BJ (cell line): Measurements from ENCODE around the gene MEX3B. TPM values are rescaled to one million over a fixed set of nuclear protein-coding genes. Genes with fewer than 3 reads are reported as not detected.
A peak's percentile ranks its signal among the peaks of the same experiment; 100 is the strongest.

Experiments used
- CTCF ChIA-PET: fragments of 350-600 bp; formaldehyde crosslinking; extraction: SDS; loops from one replicate; lab custom pipeline; 2021; ENCODE audit warnings: antibody characterized with exemption, inconsistent platforms; lab: Yijun Ruan, JAX
- POLR2A ChIA-PET: fragments of 300-600 bp; sonication (Branson Sonifier 250); formaldehyde crosslinking; extraction: SDS; loops from one replicate; lab custom pipeline; 2021; ENCODE audit warnings: antibody characterized with exemption; lab: Charles Lee
- DNase-seq: peaks from one replicate; pipeline ENCODE4 v3.0.0-alpha.2; 2011; ENCODE audit warnings: low read depth
- H3K27me3 ChIP-seq: 2 replicates; pipeline ENCODE4 v1.6.0; 2011; ENCODE audit warnings: low read length; ENCODE audit not compliant: control insufficient read depth, insufficient read depth
- H3K36me3 ChIP-seq: 2 replicates; pipeline ENCODE4 v1.5.1; 2011; ENCODE audit warnings: low read length; ENCODE audit not compliant: control insufficient read depth, insufficient read depth
- H3K4me3 ChIP-seq: 2 replicates; pipeline ENCODE4 v1.5.1; 2011; ENCODE audit warnings: low read depth, mild to moderate bottlenecking, control low read depth, low read length
- CTCF ChIP-seq: IDR thresholded peaks from 2 replicates; pipeline ENCODE4 v1.5.1; 2011; ENCODE audit warnings: low read depth, mild to moderate bottlenecking, control low read depth, inconsistent platforms, low read length, moderate library complexity; ENCODE audit not compliant: insufficient read depth
- polyA plus RNA-seq: library from polyadenylated mRNA; depleted of rRNA; stranded (reverse); fragments of >200 nt; gene quantifications from 2 replicates; pipeline ENCODE4 v1.2.3, GENCODE V29; 2011

Gene MEX3B
- polyA plus RNA-seq, 1 experiment, result 4.9 TPM

GRCh38 chr15:82086243-82086995, 40.6 kb upstream of the MEX3B start:
- DNase-seq, result no peak
- no peaks in the 10 kb centered on the region for H3K36me3 ChIP-seq
- TF ChIP-seq CTCF, result no peak
- CTCF ChIA-PET, result no interaction called here
- no peak overlapping the region for H3K4me3 ChIP-seq
- H3K27me3 ChIP-seq, result no peaks in the 10 kb centered on the region
- POLR2A ChIA-PET, result no interaction called here

DNA sequence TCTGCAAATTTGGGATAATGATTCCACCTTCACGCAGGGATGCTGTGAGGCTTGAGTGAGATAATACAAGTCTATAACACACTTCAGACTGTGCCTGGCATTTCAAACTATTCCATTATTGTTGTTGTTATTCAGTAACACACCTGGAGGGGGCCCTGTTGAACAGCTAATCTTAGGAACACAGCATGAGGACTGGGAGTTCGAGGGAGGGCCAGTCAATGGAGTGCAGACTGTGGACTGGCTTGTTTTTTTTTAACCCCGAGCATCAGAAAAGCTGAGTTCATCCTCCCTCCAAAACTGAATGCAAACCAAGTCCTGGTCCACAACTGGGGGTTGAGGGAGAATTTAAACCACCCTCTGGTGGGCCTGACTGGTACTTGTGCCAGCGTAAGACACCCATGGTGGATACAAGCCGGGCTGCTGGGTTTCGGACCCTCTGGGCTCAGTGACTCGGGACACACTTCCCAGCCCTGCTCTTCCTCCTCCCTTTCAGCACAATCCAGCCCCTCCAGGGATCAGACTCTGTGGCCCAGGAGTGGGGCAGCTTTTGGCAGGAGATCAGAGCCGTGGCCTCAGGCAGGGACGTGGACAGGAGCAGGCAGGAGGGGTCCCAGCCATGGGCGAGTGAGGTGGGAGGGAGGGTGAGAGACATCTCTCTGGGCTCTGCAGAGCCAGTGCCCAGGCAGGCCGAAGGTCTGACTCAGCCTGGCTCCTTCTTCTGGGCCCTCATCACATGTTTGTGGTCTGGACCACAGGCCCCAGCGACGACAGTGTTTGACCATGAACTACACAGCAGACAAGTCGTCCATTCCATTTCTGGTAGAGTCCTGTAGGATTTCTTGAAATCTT, 36.3 kb upstream of the MEX3B start:
- ChIA-PET CTCF (interaction anchor here (0.7 to 2.5 kb wide), 10 partner anchors 10 to 705 kb away, joined by 3 to 9 read pairs (median 4); no protein-coding TSS in a partner anchor), POLR2A (no interaction called here)
- H3K4me3 ChIP-seq, result no peak overlapping the region
- peak; percentile 36 for TF ChIP-seq CTCF
- peak; percentile 74 for DNase-seq
- H3K27me3 ChIP-seq, result peaks cover 1% of the 10 kb centered on the region; the same call in 1 of the 2 replicates
- no peaks in the 10 kb centered on the region for H3K36me3 ChIP-seq

- ChIA-PET POLR2A (no interaction called here), CTCF (interaction anchor here (0.6 to 2.5 kb wide), 5 partner anchors 24 to 600 kb away, joined by 3 to 9 read pairs (median 5); no protein-coding TSS in a partner anchor)
- Histone ChIP-seq H3K4me3 (no peak overlapping the region), H3K36me3 (no peaks in the 10 kb centered on the region), H3K27me3 (peaks cover 4% of the 10 kb centered on the region)
- no peak for DNase-seq
- no peak for TF ChIP-seq CTCF
Observed at GRCh38 chr15:82080774-82081173, 35.0 kb upstream of the MEX3B start.

GRCh38 chr15:82079736-82080135, 33.9 kb upstream of the MEX3B start:
- DNase-seq, result peak; percentile 61
- ChIA-PET CTCF (interaction anchor here (0.8 to 1.7 kb wide), 2 partner anchors 10 to 13 kb away, joined by 3 to 7 read pairs; no protein-coding TSS in a partner anchor), POLR2A (interaction anchor here (0.6 kb wide), 1 partner anchor 115 kb away, joined by 4 read pairs; no protein-coding TSS in a partner anchor)
- no peaks in the 10 kb centered on the region for H3K36me3 ChIP-seq
- peaks cover 4% of the 10 kb centered on the region for H3K27me3 ChIP-seq
- TF ChIP-seq CTCF, result no peak
- no peak overlapping the region for H3K4me3 ChIP-seq

DNA sequence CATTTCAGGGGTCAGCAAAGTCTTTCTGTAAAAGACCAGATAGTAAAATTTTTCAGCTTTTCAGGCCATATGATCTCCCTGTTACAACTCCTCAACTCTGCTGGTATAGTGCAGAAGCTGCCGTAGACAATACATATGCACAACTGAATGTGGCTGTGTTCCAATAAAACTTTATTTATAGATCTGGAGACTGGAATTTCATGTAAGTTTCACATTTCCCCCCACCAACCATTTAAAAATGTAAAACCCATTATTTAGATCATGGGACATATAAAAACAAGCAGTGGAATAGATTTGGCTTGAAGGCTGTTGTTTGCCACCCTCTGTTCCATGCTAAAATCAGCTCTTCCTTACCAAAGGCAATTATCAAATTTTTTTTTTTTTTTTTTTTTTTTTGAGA, 28.8 kb upstream of the MEX3B start:
- Histone ChIP-seq H3K4me3 (no peak overlapping the region), H3K36me3 (no peaks in the 10 kb centered on the region), H3K27me3 (peaks cover 6% of the 10 kb centered on the region)
- DNase-seq, result no peak
- TF ChIP-seq CTCF, result no peak
- ChIA-PET CTCF (no interaction called here), POLR2A (interaction anchor here (0.5 to 0.6 kb wide), 2 partner anchors 29 to 761 kb away, joined by 5 to 6 read pairs; partner anchors contain the start of gene MEX3B)
